K562 (cell line): ENCODE data around the gene LRRC61. TPM values are rescaled to one million over a fixed set of nuclear protein-coding genes. Genes with fewer than 3 reads are reported as not detected.

Experiments used
- ATAC-seq: fragments of 200-7000 bp; cut with Tn5 transposase; 3 replicates; pipeline ENCODE4 v1.9.1; 2020; ENCODE audit warnings: moderate library complexity
- BruUV-seq: library from RNA; stranded (reverse); fragments of 400-500 nt; replicated peaks from 2 replicates; lab custom pipeline; 2021; lab: Mats Ljungman, UMichigan
- CTCF ChIA-PET: fragments of 300-600 bp; formaldehyde crosslinking; extraction: SDS; loops from one replicate; lab custom pipeline; 2021; ENCODE audit warnings: low intra/inter-chr PET ratio; lab: Yijun Ruan, JAX
- POLR2A ChIA-PET: fragments of 300-600, 350-650 bp; sonication (Branson Sonifier 250); formaldehyde crosslinking; extraction: SDS; loops from one replicate; lab custom pipeline; 2021; ENCODE audit warnings: antibody characterized with exemption, inconsistent platforms; lab: Yijun Ruan, JAX
- DNase-seq, 4 experiments: peaks; one replicate each; pipeline versions ENCODE4 v3.0.0 to v3.0.0-alpha.2; 2011 to 2018; ENCODE audit warnings: low spot score in 3 of 4, mixed read lengths in 3 of 4; ENCODE audit errors: extremely low read depth in 1 of 4
- FAIRE-seq: peaks from 2 replicates; lab custom pipeline; 2011; peaks lifted over from hg19 to GRCh38; lab: Jason Lieb, UNC
- H2AFZ ChIP-seq: 2 replicates; pipeline ENCODE4 v1.6.0; 2011; ENCODE audit warnings: low read depth, low read length, control low read depth, inconsistent platforms
- H3K27ac ChIP-seq: fragments of 200-600 bp; 3 replicates; pipeline ENCODE4 v1.8.0; 2011; ENCODE audit warnings: low read depth, mild to moderate bottlenecking, control low read depth, inconsistent platforms, low read length, moderate library complexity, mixed read lengths; ENCODE audit errors: extremely low read depth
- H3K27me3 ChIP-seq, 2 experiments: fragments of 300-600 bp in 1 of 2; 2 replicates in 1 of 2; 3 replicates in 1 of 2; pipeline versions ENCODE4 v1.6.0 to v1.8.0; 2011; ENCODE audit warnings: inconsistent platforms in 2 of 2, low read length in 2 of 2, mild to moderate bottlenecking in 1 of 2, mixed read lengths in 1 of 2, moderate library complexity in 1 of 2; ENCODE audit not compliant: control insufficient read depth in 2 of 2, insufficient read depth in 2 of 2
- H3K36me3 ChIP-seq: fragments of 300-600 bp; 3 replicates; pipeline ENCODE4 v1.8.0; 2011; ENCODE audit warnings: mild to moderate bottlenecking, low read length, inconsistent platforms; ENCODE audit not compliant: control insufficient read depth, insufficient read depth
- H3K4me1 ChIP-seq, 2 experiments: fragments of 200-600 bp in 1 of 2; replicated peaks in 1 of 2; 2 replicates in 1 of 2; 3 replicates in 1 of 2; pipeline versions ENCODE4 v1.5.1 to v1.8.0; 2011; ENCODE audit warnings: inconsistent platforms in 2 of 2, low read length in 2 of 2, mild to moderate bottlenecking in 1 of 2, mixed read lengths in 1 of 2, moderate library complexity in 1 of 2; ENCODE audit not compliant: control insufficient read depth in 2 of 2, insufficient read depth in 2 of 2
- H3K4me2 ChIP-seq: 2 replicates; pipeline ENCODE4 v1.6.1; 2011; ENCODE audit warnings: low read length, control low read depth, inconsistent platforms, mixed read lengths; ENCODE audit not compliant: insufficient read depth
- H3K4me3 ChIP-seq: fragments of 200-600 bp; sonication (generic), shearing (Covaris generic); 2 replicates; pipeline ENCODE4 v1.5.1; 2016; ENCODE audit warnings: control low read depth, inconsistent platforms
- H3K79me2 ChIP-seq: fragments of 200-600 bp; 3 replicates; pipeline ENCODE4 v1.8.0; 2011; ENCODE audit warnings: low read length, inconsistent platforms; ENCODE audit not compliant: control insufficient read depth, insufficient read depth
- H3K9ac ChIP-seq, 2 experiments: 2 replicates each; pipeline versions ENCODE4 v1.6.0 to v1.6.1; 2011; ENCODE audit warnings: low read depth in 2 of 2, low read length in 2 of 2, control low read depth in 1 of 2, inconsistent platforms in 1 of 2, mild to moderate bottlenecking in 1 of 2, mixed read lengths in 1 of 2; ENCODE audit not compliant: insufficient read depth in 1 of 2
- H3K9me1 ChIP-seq: one replicate; pipeline ENCODE4 v1.6.0; 2011; ENCODE audit warnings: inconsistent platforms, mild to moderate bottlenecking, low read length, moderate library complexity; ENCODE audit not compliant: control insufficient read depth, insufficient read depth
- H3K9me3 ChIP-seq: replicated peaks from 2 replicates; pipeline ENCODE4 v1.5.1; 2011; ENCODE audit warnings: low read depth, low read length, inconsistent platforms; ENCODE audit not compliant: control insufficient read depth, insufficient read depth
- H4K20me1 ChIP-seq: replicated peaks from 2 replicates; pipeline ENCODE4 v1.6.1; 2011; ENCODE audit warnings: low read length, inconsistent platforms, mixed read lengths; ENCODE audit not compliant: control insufficient read depth, insufficient read depth
- ARID1B ChIP-seq: fragments of 450-650 bp; IDR thresholded peaks from 2 replicates; pipeline ENCODE4 v1.6.1; 2016; ENCODE audit warnings: antibody characterized with exemption, mild to moderate bottlenecking, inconsistent platforms
- CXXC5 ChIP-seq: fragments of 250-450 bp; sonication (Bioruptor Pico); IDR thresholded peaks from 2 replicates; pipeline ENCODE4 v1.8.0; 2022; ENCODE audit warnings: inconsistent platforms, mild to moderate bottlenecking, moderate library complexity
- EWSR1 ChIP-seq: fragments of 450-650 bp; IDR thresholded peaks from 2 replicates; pipeline ENCODE4 v1.6.1; 2018; ENCODE audit warnings: borderline replicate concordance, mild to moderate bottlenecking, low read depth, moderate library complexity; ENCODE audit not compliant: partially characterized antibody
- NCOR1 ChIP-seq: fragments of 450-650 bp; IDR thresholded peaks from 2 replicates; pipeline ENCODE4 v1.6.1; 2016; ENCODE audit warnings: mild to moderate bottlenecking, moderate library complexity
- SPI1 ChIP-seq: IDR thresholded peaks from 2 replicates; pipeline ENCODE4 v1.6.1; 2011; ENCODE audit warnings: low read depth, low read length, control low read depth, borderline replicate concordance
- TEAD1 ChIP-seq, 2 experiments: fragments of 450-650 bp in 1 of 2; sonication (generic) in 1 of 2; formaldehyde crosslinking; IDR thresholded peaks; 2 replicates each; pipeline versions ENCODE4 v1.4.0 to v1.8.0; 2020 to 2022; ENCODE audit warnings: mild to moderate bottlenecking in 2 of 2, missing genetic modification reagents in 1 of 2
- WHSC1 ChIP-seq: IDR thresholded peaks from one replicate; pipeline ENCODE4 v1.6.1; 2012; ENCODE audit warnings: low read length, control low read depth, inconsistent platforms
- ZC3H11A ChIP-seq: IDR thresholded peaks from 2 replicates; pipeline ENCODE4 v1.6.1; 2012; ENCODE audit warnings: low read depth, low read length, improper control_type of control experiment
- ZNF583 ChIP-seq: fragments of 250-450 bp; sonication (Bioruptor Pico); IDR thresholded peaks from 2 replicates; pipeline ENCODE4 v1.4.0; 2020
- ZNF77 ChIP-seq: fragments of 250-450 bp; sonication (Bioruptor Pico); IDR thresholded peaks from 2 replicates; pipeline ENCODE4 v1.5.0; 2020
- WGBS: fragments of 100-300 bp; shearing (Covaris generic); methylation state at CpG from one replicate; pipeline ENCODE4 v1.1.6; 2016; ENCODE audit warnings: low coverage, mixed read lengths; ENCODE audit not compliant: insufficient coverage; ENCODE audit errors: missing lambda C conversion rate; 5-methylcytosine and 5-hydroxymethylcytosine counted together
- in situ Hi-C: fragments of 300-500 bp; cut with MboI; formaldehyde crosslinking; loops from 4 replicates; pipeline ENCODE4 v1.15.0; 2018; ENCODE audit warnings: inconsistent platforms, mixed read lengths
- intact Hi-C: fragments of 100-400 bp; cut with micrococcal nuclease; formaldehyde crosslinking; loops from 2 replicates; pipeline ENCODE4 v1.14.2; 2022
- polyA plus RNA-seq, 8 experiments: library from polyadenylated mRNA; depleted of rRNA in 4 of 8; stranded (reverse) in 5 of 8; unstranded in 3 of 8; fragments of >200 nt; fragmentation: Nextera tagmentation in 2 of 8; fragmentation: Illumina TruSeq in 1 of 8; extraction: Ambion mirVana in 2 of 8; extraction: Trizol in 1 of 8; gene quantifications; 2 replicates each; pipeline versions ENCODE4 v1.2.1 to v1.2.3, GENCODE V29; 2011 to 2014; ENCODE audit warnings: inconsistent platforms in 1 of 8, missing spikeins in 1 of 8
- total RNA-seq, 7 experiments: library from RNA; depleted of rRNA in 6 of 7; stranded (reverse); fragments of >200 nt in 6 of 7; fragmentation: Illumina TruSeq in 2 of 7; extraction: Trizol in 2 of 7; gene quantifications; 2 replicates each; pipeline versions ENCODE4 v1.2.1 to v1.2.3, GENCODE V29; 2011 to 2021; ENCODE audit warnings: low replicate concordance in 1 of 7
- TF ChIP-seq, protein P1 (sequence below): IDR thresholded peaks from 3 replicates; pipeline ENCODE4 v1.6.1; 2011; ENCODE audit warnings: borderline replicate concordance, mild to moderate bottlenecking; ENCODE audit not compliant: insufficient read length, insufficient read depth

Gene LRRC61
- total and polyA plus RNA-seq, 9 of the 15 experiments (the other 6 are each of a cell fraction or from before 2014, with no cell fraction given): 1.3 to 55.2 (median 35.2) TPM

DNA sequence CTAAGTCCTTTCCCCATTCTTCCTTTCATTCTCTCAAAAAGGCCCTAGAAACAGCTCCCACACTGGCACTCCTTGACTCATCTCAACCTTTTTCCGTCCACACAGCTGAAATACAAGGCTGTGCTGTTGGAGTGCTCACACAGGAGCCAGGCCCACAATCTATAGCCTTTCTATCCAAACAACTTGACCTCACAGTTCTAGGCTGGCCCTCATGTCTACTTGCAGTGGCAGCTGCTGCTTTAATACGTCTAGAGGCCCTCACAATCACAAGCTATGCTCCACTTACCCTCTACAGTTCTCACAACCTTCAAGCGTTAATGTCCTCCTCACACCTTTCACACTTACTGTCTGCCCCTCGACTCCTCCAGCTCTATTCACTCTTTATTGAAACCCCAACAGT lies 12.0 kb upstream of the LRRC61 start:
- FAIRE-seq: no peak
- TF ChIP-seq, protein P1, sequence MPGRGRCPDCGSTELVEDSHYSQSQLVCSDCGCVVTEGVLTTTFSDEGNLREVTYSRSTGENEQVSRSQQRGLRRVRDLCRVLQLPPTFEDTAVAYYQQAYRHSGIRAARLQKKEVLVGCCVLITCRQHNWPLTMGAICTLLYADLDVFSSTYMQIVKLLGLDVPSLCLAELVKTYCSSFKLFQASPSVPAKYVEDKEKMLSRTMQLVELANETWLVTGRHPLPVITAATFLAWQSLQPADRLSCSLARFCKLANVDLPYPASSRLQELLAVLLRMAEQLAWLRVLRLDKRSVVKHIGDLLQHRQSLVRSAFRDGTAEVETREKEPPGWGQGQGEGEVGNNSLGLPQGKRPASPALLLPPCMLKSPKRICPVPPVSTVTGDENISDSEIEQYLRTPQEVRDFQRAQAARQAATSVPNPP: no peak
- Histone ChIP-seq H3K4me1 (peaks cover 28 to 52% of the 10 kb centered on the region in 2 experiments), H3K9me3 (no peaks in the 10 kb centered on the region), H4K20me1 (no peaks in the 10 kb centered on the region), H3K36me3 (no peaks in the 10 kb centered on the region; the same call in 2 of the 3 replicates), H3K79me2 (peaks cover 30% of the 10 kb centered on the region), H3K4me2 (no peak overlapping the region), H3K27me3 (no peaks in the 10 kb centered on the region), H3K27ac (no peak overlapping the region), H3K9me1 (peaks cover 4% of the 10 kb centered on the region), H3K4me3 (no peak overlapping the region), H3K9ac (no peak overlapping the region), H2AFZ (no peak overlapping the region)
- WGBS: 79% methylated on average over 4 of the region's 4 CpGs
- no TSS peak for BruUV-seq
- in situ Hi-C loops: no loop called here
- DNase-seq: no peak
- CTCF ChIA-PET: no interaction called here
- POLR2A ChIA-PET: interaction anchor here (0.7 kb wide), 1 partner anchor 11 kb away, joined by 4 read pairs; no protein-coding TSS in a partner anchor
- intact Hi-C loops: loop anchor here (10.0 kb wide), 2 partner anchors 684 to 774 kb away; partner anchors contain the start of genes AGAP3, FASTK, NOS3 and TMUB1
- ATAC-seq: no peak

DNA sequence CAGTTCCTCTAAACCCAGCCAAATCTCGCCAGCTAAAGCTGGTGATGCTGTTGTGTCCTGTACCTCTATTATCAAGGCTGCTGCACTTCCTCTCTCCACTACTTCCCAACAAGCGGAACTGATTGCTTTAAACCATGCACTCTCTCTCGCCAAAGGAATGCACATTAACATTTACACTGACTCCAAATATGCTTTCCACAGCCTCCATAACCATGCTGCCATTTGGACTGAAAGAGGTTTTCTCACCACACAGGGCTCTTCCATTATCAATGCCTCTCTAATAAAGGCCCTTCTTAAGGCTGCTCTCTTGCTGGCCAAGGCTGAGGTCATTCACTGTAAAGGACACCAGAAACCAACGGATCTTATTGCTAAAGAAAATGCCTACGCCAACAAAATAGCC lies 11.4 kb upstream of the LRRC61 start:
- Histone ChIP-seq H3K27me3 (no peaks in the 10 kb centered on the region), H3K4me1 (peaks cover 28 to 58% of the 10 kb centered on the region in 2 experiments), H3K36me3 (no peaks in the 10 kb centered on the region; the same call in 2 of the 3 replicates), H3K4me2 (no peak overlapping the region), H4K20me1 (no peaks in the 10 kb centered on the region), H3K27ac (peak overlapping the region; percentile 88; the same call in 1 of the 3 replicates), H3K9me1 (peaks cover 4% of the 10 kb centered on the region), H2AFZ (no peak overlapping the region)
- peak in 1 of 4 experiments; percentile 7 for DNase-seq
- POLR2A ChIA-PET: interaction anchor here (3.6 kb wide), 1 partner anchor 12 kb away, joined by 35 read pairs; the partner anchor contains the start of genes ACTR3C and LRRC61
- ATAC-seq: no peak
- no TSS peak for BruUV-seq
- intact Hi-C loops: loop anchor here (1.0 to 10.0 kb wide), 3 partner anchors 11 to 773 kb away; partner anchors contain the start of genes AGAP3, FASTK, NOS3 and TMUB1
- no peak for TF ChIP-seq ZC3H11A
- TF ChIP-seq WHSC1: peak; percentile 59
- no peak for TF ChIP-seq ZNF77
- TF ChIP-seq SPI1: peak; percentile 82; the same call in 1 of the 2 replicates
- TF ChIP-seq TEAD1 (CRISPR knock-in tag; IDR thresholded peaks at IDR 0.05): 0 out of 4 replicates have a peak, but pooled peaks of 1 of the 2 experiments have one; percentile 17
- no peak for TF ChIP-seq NCOR1
- TF ChIP-seq ZNF583: 0 out of 2 replicates have a peak, but pooled peaks have one; percentile 37
- no peak for TF ChIP-seq ARID1B
- TF ChIP-seq CXXC5 (CRISPR knock-in tag): 0 out of 2 replicates have a peak, but pooled peaks have one; percentile 4
- no peak for TF ChIP-seq EWSR1
- TF ChIP-seq, all 486 proteins: peak for 5
- Histone ChIP-seq H3K4me3 (no peak overlapping the region), H3K9me3 (no peaks in the 10 kb centered on the region), H3K79me2 (peaks cover 34% of the 10 kb centered on the region), H3K9ac (no peak overlapping the region)
- CTCF ChIA-PET: no interaction called here
- in situ Hi-C loops: no loop called here
- FAIRE-seq: no peak
- WGBS: 73% methylated on average over 5 of the region's 5 CpGs
